Measurements from ENCODE around the gene KLHL30.

Gene KLHL30

GRCh38 chr2:238117199-238118154 lies 21.0 kb upstream of the KLHL30 start:
- no peak for DNase-seq (ENCODE audit: low read depth, low spot score)

DNA sequence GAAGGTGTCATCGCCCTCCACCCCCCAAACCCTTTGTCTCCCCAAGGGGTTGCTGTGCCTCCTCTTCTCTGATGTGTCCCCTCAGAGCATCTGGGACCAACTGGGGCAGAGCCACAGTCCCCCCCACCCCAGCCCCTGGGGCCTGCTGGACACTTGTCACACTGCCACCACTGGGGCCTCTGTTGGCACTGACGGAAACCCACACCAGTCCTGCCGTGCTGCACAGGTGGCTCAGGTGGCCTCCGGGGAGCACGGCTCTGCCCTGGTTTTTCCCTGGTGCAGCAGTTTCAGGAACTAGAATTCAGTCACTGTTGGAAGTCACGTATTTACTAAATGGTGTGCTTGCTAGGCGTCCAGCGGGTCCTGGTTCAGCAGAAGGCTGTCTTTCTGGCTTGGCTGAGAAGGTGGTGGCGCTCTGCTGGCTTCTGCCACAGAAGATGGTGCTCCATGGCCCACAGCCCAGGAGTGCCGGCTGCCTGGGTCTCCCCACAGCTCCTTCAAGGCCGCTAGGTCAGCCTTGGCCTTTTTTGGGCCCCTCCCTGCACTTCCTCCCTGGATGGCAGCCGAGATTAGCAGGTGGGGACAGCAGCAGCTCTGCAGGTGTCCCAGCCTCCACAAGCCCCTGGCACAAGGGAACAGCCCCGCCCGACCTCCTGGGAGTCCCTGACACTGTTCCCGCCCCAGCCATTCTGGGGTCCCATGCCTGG lies 18.6 kb upstream of the KLHL30 start:
- no peak for DNase-seq (ENCODE audit: low read depth, low spot score)

- DNase-seq (ENCODE audit: low read depth, low spot score) = no peak
These were observed 17.8 kb upstream of the KLHL30 start for GRCh38 chr2:238120463-238121298.

DNA sequence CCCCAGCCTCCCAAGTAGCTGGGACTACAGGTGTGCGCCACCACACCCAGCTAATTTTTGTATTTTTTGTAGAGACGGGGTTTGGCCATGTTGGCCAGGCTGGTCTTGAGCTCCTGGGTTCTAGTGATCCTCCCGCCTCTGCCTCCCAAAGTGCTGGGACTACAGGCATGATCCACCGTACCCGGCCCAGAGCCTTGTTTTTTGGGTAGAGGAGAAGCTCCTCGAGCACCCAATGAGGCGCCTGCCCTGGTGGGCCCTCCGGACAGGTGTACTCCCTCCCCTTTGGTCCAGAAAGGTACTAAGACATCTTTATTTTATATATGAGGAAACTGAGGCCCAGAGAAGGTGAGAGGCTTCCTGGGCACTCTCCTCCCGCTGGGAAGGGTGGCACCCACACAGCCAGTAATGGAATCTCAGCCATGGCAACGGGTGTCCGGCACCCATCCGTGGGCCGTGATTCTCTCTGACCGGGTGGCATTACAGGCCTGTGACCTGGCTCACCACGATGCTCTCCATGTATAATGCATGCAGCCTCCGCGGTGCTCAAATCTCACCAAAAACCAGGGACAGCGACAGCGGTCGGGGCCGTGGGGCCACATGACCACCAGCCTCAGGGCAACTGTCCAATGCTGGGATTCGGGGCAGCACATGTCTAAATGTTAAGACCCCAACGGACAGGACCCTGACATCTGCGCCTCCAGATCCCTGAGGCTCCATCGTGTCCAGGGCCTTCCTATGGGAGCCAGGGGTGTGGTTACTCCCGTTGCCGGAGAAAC lies 16.8 kb upstream of the KLHL30 start:
- DNase-seq (ENCODE audit: low read depth, low spot score) = no peak

- no peak for DNase-seq (ENCODE audit: low read depth, low spot score)
These were observed 15.9 kb upstream of the KLHL30 start for GRCh38 chr2:238122287-238123217.

DNA sequence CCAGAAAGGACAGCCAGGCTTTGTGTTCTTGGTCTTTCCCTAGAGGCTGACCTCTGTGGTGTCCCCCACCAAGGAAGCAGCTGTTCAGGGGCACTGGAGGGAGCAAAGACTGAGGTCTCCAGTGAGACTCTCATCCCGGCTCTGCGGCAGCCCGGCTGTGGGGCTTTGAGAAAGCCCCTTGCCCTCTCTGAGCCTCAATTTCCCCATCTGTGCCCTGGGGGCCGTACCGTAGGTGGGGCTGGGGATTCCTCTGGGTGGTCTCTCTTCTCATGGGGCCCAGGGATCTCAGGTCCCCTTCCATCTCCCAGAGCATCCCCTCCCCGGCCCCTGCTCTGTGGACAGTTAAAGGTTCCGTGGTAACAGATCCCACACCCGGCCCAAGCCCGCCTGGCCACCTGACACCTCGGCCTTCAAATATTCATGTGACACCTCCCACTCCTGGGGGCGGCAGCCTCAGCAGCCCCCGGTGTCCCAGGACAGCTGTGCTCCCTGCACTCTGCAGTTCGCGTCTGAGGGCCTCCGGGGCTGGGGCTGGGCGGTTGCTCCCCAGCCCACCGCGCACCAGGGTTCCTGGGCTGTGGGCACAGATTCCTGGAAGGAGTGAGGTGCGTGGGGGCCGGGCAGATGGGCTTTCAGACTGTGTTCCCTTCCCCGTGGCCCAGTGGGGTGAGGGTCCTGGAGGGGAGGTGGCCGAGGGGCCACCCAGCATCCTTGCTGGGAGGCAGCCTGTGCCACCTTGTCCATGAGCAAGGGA lies 15.1 kb upstream of the KLHL30 start:
- no peak for DNase-seq (ENCODE audit: low read depth, low spot score)

DNA sequence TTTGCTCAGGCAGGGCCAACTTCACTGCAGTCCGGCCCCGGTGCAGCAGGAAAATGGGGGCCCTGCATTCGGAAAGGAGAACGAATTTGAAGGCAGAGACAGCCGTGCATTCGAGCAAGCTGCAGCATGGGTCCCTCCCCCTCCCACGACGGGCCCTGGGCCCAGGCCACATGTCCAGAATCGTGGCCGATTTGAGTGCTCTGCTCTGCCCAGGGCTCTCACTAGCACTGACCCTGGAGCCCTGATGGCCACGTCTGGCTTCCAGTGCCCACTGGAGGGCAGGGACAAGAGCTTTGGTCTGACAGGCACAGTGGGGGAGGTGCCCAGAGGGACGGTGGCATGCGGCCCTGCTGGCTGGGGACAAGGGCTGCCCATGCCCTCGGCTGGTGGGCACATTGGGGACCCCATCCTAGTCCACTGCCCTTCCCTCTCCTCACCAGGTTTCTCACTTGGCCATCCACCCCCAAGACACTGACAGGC lies 14.4 kb upstream of the KLHL30 start:
- DNase-seq (ENCODE audit: low read depth, low spot score) = no peak

- DNase-seq (ENCODE audit: low read depth, low spot score) = no peak
These were observed 13.9 kb upstream of the KLHL30 start for GRCh38 chr2:238124488-238125126.

DNA sequence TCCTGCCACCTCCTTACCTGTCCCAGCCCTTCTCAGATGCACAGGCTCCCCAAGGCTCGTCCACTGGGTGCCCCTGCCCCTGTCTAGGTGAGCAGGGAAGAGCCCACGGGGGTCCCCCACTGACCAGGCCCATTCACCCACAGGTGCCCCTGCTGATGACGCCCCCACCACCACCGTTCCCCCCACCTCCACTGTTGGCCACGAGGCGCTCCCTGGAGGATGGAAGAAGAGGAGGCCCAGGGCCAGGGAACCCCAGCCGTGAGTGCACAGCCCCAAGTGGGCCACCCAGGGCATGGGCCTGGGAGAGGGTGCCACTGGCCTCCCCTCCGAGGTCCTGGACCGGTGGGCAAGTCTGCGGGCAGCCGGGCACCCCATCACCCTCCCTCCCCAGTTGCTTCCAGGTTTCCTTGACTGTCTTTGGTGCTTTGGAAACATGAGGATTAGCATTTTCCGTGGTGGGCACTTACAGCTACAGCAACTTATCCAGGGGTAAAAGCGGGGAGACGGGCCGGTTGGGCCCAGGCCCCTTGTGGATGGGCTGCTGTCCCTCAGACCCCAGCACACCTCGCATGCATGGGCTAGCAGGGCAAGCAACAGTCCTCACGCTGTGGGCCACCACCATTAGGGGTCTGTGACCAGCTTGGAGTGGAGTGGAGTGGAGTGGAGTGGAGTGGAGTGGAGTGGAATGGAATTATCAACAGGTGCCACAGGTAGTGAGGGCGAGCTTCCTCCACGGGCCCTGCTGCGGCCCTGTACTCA lies 13.2 kb upstream of the KLHL30 start:
- no peak for DNase-seq (ENCODE audit: low read depth, low spot score)

GRCh38 chr2:238126338-238126737 lies 12.1 kb upstream of the KLHL30 start:
- no peak for DNase-seq (ENCODE audit: low read depth, low spot score)

DNA sequence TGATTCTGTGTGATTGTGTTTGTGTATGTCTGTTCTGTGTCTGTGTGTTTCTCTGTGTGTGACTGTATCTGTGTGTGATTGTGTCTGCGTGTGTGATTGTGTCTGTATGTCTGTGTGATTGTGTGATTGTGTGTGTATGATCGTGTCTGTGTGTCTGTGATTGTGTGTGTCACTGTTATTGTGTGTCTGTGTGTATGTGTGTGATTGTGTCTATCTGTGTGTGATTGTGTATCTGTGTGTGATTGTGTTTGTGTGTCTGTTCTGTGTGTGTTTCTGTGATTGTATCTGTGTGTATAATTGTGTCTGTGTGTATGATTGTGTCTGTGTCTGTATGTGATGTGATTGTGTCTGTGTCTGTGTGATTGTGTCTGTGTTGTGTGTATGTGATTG lies 11.7 kb upstream of the KLHL30 start:
- DNase-seq (ENCODE audit: low read depth, low spot score) = no peak

DNA sequence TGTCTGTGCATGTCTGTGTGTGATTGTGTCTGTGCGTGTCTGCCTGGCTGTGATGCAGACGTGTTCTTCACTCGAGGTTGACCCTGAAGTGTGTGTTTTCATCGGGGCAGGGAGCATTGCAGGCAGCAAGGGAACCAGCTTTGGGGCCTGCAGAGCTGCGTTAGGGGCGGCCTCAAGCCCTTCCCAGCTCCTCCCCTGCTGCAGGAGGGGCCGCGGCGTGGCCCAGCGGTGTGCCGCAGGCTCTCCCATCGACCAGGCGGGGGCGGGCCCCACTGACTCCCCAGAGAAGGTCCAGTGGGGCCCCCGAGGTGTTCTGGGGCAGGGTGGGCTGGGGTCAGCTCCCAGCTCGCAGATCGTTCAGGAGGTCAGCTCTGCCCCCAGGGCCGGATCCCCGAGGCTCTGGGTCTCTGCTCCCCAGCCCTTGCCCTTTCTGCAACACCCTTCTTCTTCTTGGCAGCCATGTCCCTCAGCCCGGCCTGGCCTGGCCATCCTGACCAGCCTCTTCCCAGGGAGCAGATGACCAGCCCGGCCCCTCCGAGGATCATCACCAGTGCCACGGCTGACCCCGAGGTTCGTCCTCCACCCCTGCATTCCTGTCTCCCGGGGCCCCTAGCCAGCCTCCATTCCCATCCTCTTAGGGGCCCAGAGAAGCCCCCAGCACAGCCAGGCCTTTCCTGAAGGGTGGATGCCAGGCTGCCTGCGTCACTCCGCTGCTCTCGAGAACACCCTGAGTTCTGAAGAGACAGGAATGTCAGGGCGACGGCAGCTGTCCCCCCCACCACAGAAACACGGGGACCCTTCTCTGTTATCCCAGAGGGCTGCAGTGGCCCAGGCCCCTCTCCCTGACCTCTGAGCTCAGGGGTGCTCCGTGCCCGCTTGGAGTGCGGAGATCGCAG lies 11.1 kb upstream of the KLHL30 start:
- DNase-seq (ENCODE audit: low read depth, low spot score) = no peak

DNA sequence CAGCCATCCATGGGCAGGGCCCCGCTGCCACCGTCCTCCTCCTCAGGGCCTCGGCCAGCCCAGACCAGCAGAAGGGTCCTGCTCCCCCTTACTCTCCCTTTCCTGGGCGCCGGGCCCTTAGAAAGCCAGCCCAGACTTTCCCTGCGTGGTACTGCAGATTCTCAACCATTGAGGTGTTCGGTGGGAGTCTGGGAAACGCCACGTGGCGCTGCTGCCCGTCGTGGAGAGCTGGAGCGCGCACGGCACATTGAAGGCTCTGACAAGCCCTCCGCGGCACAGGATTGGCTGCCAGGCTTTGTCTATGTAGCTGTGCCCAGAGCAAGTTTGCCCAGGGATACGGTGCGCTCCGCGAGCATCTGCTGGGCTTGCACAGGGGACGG lies 10.4 kb upstream of the KLHL30 start:
- no peak for DNase-seq (ENCODE audit: low read depth, low spot score)

GRCh38 chr2:238128534-238129001 lies 9.9 kb upstream of the KLHL30 start:
- no peak for DNase-seq (ENCODE audit: low read depth, low spot score)

- DNase-seq (ENCODE audit: low read depth, low spot score) = no peak
These were observed 9.1 kb upstream of the KLHL30 start for GRCh38 chr2:238129166-238130010.

DNA sequence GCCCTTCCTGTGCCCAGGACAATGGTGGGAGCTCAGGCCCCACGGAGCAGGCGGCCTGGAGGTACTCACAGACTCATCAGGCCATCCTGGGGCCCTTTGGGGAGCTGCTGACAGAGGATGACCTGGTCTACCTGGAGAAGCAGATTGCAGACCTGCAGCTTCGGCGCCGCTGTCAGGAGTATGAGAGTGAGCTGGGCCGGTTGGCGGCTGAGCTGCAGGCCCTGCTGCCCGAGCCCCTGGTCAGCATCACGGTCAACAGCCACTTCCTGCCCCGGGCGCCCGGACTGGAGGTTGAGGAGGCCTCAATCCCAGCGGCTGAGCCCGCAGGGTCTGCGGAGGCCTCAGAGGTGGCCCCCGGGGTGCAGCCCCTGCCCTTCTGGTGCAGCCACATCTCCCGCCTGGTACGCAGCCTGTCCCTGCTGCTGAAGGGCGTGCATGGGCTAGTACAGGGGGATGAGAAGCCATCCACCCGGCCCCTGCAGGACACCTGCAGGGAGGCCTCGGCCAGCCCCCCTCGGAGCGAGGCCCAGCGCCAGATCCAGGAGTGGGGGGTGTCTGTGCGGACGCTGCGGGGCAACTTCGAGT lies 8.3 kb upstream of the KLHL30 start:
- no peak for DNase-seq (ENCODE audit: low read depth, low spot score)

Data from activated CD4-positive, CD25-positive, alpha-beta regulatory T cell treated with anti-CD3 and anti-CD28 coated beads, Interleukin-2, amount 50 U/mL, for 16 hours (primary cell).